Glutamatergic neuron (in vitro differentiated cells): ENCODE results near the gene MCM3AP. TPM values are rescaled to one million over a fixed set of nuclear protein-coding genes. Genes with fewer than 3 reads are reported as not detected.

Experiments
- DNase-seq: peaks from one replicate; pipeline ENCODE4 v3.0.0; 2022
- H3K27ac Mint-ChIP-seq: one replicate; pipeline ENCODE4 v1.8.0; 2020; ENCODE audit warnings: mild to moderate bottlenecking, mixed read lengths, inconsistent platforms; ENCODE audit not compliant: unreplicated experiment
- H3K27me3 Mint-ChIP-seq: one replicate; pipeline ENCODE4 v1.8.0; 2020; ENCODE audit warnings: mild to moderate bottlenecking, moderate library complexity, mixed read lengths, inconsistent platforms; ENCODE audit not compliant: unreplicated experiment
- H3K36me3 Mint-ChIP-seq: one replicate; pipeline ENCODE4 v1.8.0; 2020; ENCODE audit warnings: mild to moderate bottlenecking, mixed read lengths, inconsistent platforms; ENCODE audit not compliant: unreplicated experiment
- H3K4me1 Mint-ChIP-seq: one replicate; pipeline ENCODE4 v1.8.0; 2020; ENCODE audit warnings: mild to moderate bottlenecking, low read depth, mixed read lengths, inconsistent platforms; ENCODE audit not compliant: unreplicated experiment
- H3K4me3 Mint-ChIP-seq: one replicate; pipeline ENCODE4 v1.8.0; 2020; ENCODE audit warnings: mild to moderate bottlenecking, mixed read lengths, inconsistent platforms; ENCODE audit not compliant: unreplicated experiment
- H3K9me3 Mint-ChIP-seq: one replicate; pipeline ENCODE4 v1.8.0; 2020; ENCODE audit warnings: mild to moderate bottlenecking, moderate library complexity, mixed read lengths, inconsistent platforms; ENCODE audit not compliant: unreplicated experiment
- total RNA-seq: library from RNA; stranded (reverse); fragmentation: NEBNext Ultra II Directional; extraction: Animal tissue kit (Norgen Biotek cat#: 25700); gene quantifications from one replicate; pipeline ENCODE4 v1.2.1, GENCODE V29; 2021; ENCODE audit not compliant: unreplicated experiment
- TF ChIP-seq, protein P1 (sequence below): fragments of 200-600 bp; sonication (generic); IDR thresholded peaks from one replicate; pipeline ENCODE4 v1.5.0; 2021; ENCODE audit not compliant: partially characterized antibody, unreplicated experiment

The MCM3AP gene
- total RNA-seq, 1 donor from 2014 or later = 121 TPM

DNA sequence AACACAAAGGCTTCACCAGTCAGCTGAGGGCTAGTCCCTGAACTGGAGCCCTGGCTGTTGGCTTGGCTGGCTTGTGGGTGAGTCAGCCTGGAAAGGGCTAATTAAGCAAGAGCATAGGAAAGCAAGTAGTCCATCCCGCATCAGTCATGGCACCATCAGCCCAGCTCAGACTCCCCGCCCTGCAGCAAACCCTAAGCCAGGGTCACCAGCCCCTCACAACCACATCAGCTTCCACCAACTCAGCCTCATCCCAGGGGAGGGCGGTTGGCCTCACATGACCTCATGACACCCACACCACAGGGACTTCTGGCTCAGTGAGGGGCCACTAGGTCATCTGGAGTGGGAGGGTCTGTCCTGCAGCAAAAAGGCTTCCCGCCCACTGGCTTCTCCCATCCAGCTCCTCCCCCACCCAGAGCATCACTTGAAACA is 94.1 kb downstream of the MCM3AP start:
- H3K4me3 Mint-ChIP-seq = no peak overlapping the region
- DNase-seq = no peak
- H3K9me3 Mint-ChIP-seq = peaks cover 18% of the 10 kb centered on the region
- TF ChIP-seq, protein P1, sequence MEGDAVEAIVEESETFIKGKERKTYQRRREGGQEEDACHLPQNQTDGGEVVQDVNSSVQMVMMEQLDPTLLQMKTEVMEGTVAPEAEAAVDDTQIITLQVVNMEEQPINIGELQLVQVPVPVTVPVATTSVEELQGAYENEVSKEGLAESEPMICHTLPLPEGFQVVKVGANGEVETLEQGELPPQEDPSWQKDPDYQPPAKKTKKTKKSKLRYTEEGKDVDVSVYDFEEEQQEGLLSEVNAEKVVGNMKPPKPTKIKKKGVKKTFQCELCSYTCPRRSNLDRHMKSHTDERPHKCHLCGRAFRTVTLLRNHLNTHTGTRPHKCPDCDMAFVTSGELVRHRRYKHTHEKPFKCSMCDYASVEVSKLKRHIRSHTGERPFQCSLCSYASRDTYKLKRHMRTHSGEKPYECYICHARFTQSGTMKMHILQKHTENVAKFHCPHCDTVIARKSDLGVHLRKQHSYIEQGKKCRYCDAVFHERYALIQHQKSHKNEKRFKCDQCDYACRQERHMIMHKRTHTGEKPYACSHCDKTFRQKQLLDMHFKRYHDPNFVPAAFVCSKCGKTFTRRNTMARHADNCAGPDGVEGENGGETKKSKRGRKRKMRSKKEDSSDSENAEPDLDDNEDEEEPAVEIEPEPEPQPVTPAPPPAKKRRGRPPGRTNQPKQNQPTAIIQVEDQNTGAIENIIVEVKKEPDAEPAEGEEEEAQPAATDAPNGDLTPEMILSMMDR = no peak
- peaks cover 3% of the 10 kb centered on the region for H3K36me3 Mint-ChIP-seq
- H3K27ac Mint-ChIP-seq = peak overlapping the region; percentile 80
- H3K27me3 Mint-ChIP-seq = peaks cover 38% of the 10 kb centered on the region
- peaks cover 48% of the 10 kb centered on the region for H3K4me1 Mint-ChIP-seq

DNA sequence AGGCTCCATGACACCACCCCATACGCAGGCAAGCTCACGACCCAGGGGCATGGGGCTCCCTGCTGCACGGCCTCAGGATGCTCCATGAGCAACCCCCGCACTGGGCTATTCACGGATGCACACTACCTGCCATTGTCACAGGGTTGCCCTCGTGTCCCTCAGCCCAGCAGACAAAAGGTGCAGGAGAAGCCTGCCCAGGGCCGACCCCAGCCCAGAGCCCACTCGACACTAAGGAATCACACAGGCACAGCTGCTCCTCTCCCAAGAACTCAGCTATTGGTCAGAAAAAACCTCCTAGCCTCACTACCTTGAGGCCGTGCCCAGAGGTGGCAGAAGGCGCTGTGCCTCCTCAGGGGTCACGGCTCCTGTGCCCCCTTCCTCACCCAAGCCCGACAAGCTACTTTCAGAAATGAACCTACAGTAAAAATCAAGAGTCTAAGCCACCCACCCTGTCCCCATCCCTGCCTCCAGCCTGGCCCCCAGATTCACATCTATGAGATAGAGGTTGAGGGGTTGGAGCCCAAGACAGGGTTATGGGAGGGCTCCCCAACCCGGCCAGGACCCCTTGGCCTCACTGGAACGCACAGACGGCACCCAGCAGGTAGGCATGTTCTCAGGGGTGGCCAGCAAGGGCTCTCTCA is 94.8 kb downstream of the MCM3AP start:
- H3K4me3 Mint-ChIP-seq = peak overlapping the region; percentile 20
- peaks cover 3% of the 10 kb centered on the region for H3K36me3 Mint-ChIP-seq
- peaks cover 48% of the 10 kb centered on the region for H3K4me1 Mint-ChIP-seq
- H3K27me3 Mint-ChIP-seq = peaks cover 38% of the 10 kb centered on the region
- H3K9me3 Mint-ChIP-seq = peaks cover 18% of the 10 kb centered on the region
- H3K27ac Mint-ChIP-seq = peak overlapping the region; percentile 80
- DNase-seq = no peak
- TF ChIP-seq, protein P1 = no peak

DNA sequence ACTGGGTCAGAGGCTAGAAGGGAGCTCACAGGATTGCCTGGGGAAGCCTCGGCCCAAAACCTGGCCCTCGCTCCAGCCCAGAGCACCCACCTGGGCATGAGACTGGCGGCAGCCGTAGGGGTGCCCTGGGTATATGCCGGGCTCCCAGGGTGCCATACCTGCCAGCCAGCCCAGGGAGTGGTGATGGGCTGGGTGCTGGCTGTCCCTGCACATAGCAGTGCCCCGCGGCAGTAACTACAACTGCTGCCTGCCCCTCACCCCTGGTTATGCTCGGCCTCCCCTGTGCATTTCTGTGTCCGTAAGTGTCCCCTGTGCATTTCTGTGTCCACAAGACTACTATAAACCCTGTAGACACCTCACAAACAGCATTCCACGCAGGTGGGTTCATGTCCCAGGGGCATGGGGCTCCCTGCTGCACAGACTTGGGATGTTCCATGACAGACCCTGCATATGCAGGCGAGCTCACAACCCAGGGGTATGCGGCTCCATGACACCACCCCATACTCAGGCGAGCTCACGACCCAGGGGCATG is 95.4 kb downstream of the MCM3AP start:
- DNase-seq = no peak
- Mint-ChIP-seq H3K4me1 (peaks cover 49% of the 10 kb centered on the region), H3K36me3 (peaks cover 3% of the 10 kb centered on the region), H3K27me3 (peaks cover 36% of the 10 kb centered on the region), H3K4me3 (no peak overlapping the region), H3K9me3 (peaks cover 24% of the 10 kb centered on the region), H3K27ac (peak overlapping the region; percentile 97)
- TF ChIP-seq, protein P1 = no peak

DNA sequence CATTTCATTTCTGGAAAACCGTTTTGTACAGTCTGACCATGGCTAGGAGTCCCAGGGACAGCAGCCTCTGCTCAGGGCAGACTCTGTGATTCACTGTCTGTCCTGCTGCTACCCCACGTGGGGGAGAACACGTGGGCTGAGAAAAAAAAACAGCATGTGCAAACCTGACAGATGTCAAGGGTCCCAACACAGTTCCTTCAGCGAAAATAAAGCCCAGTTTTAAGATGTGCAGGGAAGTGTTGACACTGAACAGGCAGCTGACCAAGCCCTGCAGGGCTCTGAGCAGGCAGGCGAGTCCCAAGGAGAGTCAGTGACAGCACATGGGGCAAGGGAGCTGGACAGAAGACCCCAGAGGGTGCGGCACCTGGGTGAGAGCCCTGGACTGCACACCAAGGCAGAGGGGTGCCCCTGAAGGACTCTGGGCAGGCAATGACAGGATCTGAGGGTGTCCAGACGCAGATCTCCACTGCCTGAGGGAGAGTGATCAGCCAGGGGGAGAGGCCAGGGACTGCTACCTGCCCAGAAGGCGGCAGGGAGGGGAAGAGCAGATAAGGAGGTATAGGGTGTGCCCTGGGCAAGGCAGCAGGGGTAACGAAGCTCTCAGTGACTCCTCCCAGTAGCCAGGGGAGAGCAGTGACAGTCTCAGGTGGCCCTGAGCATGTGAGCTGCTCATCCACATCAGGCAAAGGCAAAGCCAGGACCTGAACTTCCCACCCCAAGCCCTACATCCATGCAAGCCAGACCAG is 96.0 kb downstream of the MCM3AP start:
- TF ChIP-seq, protein P1 = no peak
- Mint-ChIP-seq H3K36me3 (peaks cover 2% of the 10 kb centered on the region), H3K4me1 (peaks cover 44% of the 10 kb centered on the region), H3K27me3 (peaks cover 34% of the 10 kb centered on the region), H3K27ac (peak overlapping the region; percentile 97), H3K9me3 (peaks cover 26% of the 10 kb centered on the region), H3K4me3 (peak overlapping the region; percentile 43)
- DNase-seq = no peak
